Measurements from ENCODE around the gene SIMC1.

DNA sequence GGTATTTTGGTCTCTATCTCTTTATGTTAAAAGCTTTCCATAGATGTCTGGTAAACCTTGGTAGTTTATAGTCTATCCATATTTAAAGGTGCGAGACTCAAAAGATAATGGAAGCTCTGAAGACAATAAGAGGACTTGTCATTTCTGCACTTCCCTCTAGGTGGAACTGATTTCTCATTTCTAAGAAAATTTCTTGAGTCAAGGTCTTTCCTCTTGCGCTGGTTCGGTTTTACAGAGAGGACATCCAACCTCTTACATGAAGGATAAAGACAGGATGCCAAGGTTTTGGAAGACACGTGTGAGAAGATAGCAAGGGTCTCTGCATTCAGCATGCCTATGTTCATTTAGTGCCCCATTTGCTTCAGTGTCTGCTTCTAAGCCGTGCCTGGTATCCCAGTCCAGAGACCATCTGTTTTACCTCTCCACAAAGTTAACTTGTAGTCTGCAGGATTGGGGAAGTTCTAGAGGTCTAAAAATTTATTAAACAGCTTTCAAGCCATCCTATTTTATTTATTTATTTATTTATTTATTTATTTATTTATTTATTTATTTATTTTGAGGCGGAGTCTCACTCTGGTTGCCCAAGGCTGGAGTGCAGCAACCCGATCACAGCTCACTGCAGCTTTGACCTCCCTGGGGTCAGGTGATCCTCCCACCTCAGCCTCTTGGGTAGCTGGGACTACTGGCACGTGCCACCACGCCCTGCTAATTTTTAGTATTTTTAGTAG is 81.8 kb downstream of the SIMC1 start:
- TF ChIP-seq POLR2A (IDR thresholded peaks at IDR 0.05): no peak
- TF ChIP-seq, protein P1, sequence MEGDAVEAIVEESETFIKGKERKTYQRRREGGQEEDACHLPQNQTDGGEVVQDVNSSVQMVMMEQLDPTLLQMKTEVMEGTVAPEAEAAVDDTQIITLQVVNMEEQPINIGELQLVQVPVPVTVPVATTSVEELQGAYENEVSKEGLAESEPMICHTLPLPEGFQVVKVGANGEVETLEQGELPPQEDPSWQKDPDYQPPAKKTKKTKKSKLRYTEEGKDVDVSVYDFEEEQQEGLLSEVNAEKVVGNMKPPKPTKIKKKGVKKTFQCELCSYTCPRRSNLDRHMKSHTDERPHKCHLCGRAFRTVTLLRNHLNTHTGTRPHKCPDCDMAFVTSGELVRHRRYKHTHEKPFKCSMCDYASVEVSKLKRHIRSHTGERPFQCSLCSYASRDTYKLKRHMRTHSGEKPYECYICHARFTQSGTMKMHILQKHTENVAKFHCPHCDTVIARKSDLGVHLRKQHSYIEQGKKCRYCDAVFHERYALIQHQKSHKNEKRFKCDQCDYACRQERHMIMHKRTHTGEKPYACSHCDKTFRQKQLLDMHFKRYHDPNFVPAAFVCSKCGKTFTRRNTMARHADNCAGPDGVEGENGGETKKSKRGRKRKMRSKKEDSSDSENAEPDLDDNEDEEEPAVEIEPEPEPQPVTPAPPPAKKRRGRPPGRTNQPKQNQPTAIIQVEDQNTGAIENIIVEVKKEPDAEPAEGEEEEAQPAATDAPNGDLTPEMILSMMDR (IDR thresholded peaks at IDR 0.05): no peak
- no peak for TF ChIP-seq POLR2AphosphoS5 (IDR thresholded peaks at IDR 0.05)

Measured in prostate gland (tissue), 2 donors.